HG03175 (cell line): Measurements from ENCODE around the gene DGKI.

ENCODE experiments used
- ATAC-seq: cut with Tn5 transposase; IDR thresholded peaks from one replicate; pipeline ENCODE4 v1.9.1; 2021; ENCODE audit warnings: mild to moderate bottlenecking, moderate library complexity; ENCODE audit not compliant: unreplicated experiment

DGKI gene

GRCh38 chr7:137563981-137564380, 282.8 kb downstream of the DGKI start:
- no peak for ATAC-seq

- ATAC-seq, result no peak
Observed at GRCh38 chr7:137547485-137547884, 299.3 kb downstream of the DGKI start.

GRCh38 chr7:137546671-137547070, 300.1 kb downstream of the DGKI start:
- no peak for ATAC-seq

DNA sequence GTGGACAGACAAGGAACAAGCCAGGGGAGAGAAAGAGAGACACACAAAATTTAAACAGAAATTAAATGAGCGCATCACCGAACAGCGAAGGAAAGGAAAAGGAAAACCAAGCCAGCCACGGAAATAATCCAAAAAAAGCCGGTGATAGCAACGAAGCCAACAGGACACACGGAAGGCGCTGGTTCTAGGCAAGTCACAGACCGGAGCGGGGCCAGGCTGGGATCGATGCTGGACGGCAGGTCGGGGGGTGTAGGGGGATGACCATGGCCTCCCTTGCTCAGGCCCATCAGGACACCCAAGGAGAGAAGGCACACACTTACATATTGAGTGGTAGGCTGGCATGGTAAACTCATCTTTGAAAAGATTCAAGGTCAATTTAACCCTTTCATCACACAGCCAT, 300.8 kb downstream of the DGKI start:
- ATAC-seq, result no peak

- ATAC-seq, result no peak
Observed at GRCh38 chr7:137545059-137545716, 301.6 kb downstream of the DGKI start.

GRCh38 chr7:137544453-137545058, 302.2 kb downstream of the DGKI start:
- no peak for ATAC-seq

DNA sequence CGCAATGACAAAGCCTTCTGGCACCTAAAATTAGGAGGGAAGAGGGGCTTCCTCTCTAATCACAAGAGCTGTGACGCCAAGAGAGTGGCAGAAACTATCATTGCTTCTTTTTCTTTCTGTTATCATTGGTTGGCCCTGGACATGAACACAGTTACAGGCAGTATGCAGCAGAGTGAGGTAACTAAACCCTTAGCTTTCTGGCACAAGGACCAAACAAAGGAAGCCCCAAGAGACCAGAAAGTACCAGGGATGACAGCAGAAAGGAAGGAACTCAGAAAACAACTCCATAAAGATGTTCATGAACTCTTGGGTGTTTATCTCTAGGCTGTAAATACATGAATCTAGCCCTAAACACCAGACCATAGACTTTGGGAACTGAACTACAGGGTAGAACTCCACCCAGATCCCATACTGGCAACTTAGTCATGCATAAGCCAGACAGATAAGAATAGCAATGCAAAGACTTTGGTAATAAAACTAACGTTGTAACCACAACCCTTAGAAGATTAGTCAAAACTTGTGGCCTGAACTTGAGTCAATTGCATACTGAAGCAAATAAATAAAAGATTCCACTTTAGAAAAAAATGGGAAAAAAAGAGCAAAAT, 307.6 kb downstream of the DGKI start:
- no peak for ATAC-seq

- no peak for ATAC-seq
Observed at GRCh38 chr7:137538361-137538762, 308.4 kb downstream of the DGKI start.

- ATAC-seq, result no peak
Observed at GRCh38 chr7:137535579-137535978, 311.2 kb downstream of the DGKI start.

- no peak for ATAC-seq
Observed at GRCh38 chr7:137531671-137532070, 315.1 kb downstream of the DGKI start.

GRCh38 chr7:137527634-137528033, 319.1 kb downstream of the DGKI start:
- ATAC-seq, result no peak

GRCh38 chr7:137523171-137523570, 323.6 kb downstream of the DGKI start:
- no peak for ATAC-seq

GRCh38 chr7:137521451-137521850, 325.3 kb downstream of the DGKI start:
- ATAC-seq, result no peak

- ATAC-seq, result no peak
Observed at GRCh38 chr7:137519947-137520346, 326.8 kb downstream of the DGKI start.

DNA sequence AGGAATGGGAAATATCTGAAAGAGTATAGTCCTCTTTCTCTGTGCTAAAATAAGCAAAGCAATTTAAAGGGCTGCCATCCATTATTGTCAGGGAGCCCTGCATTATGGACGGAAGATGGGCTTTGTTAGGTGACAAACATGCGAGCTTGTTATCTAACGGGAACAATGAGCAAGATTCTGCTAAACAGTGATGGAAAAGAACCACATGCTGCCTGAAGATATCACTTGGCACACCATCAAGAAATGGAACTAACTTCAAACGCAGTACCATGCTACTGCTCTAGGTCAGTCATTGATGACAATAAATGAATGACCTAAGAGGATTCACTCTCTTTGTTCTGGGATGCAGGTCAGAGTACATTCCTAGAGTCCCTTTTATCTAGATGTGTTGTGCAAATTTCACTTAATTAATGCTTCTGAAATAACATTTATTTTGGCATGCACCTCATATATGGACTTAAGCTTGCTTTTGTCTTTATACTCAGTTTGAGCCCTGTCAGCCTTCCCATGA, 327.5 kb downstream of the DGKI start:
- ATAC-seq, result no peak

DNA sequence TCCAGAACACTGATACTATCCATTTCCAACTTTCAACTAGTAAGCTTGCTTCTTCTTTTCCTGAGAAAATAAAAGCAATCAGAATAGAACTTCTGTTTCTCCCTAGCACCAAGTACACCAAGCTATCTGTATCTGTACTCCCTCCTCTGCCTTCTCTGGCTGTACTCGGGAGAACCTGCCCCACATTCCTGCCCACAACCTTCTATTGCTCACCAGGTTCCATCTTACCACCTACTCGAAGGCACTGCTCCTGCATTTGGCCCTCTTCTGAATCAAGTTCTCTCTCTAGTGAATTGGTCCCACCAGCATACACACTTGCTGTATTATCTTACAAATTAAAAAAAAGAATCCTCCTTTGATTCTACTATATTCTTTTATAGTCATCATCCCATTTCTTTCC, 333.7 kb downstream of the DGKI start:
- no peak for ATAC-seq

GRCh38 chr7:137507096-137507495, 339.7 kb downstream of the DGKI start:
- no peak for ATAC-seq

DNA sequence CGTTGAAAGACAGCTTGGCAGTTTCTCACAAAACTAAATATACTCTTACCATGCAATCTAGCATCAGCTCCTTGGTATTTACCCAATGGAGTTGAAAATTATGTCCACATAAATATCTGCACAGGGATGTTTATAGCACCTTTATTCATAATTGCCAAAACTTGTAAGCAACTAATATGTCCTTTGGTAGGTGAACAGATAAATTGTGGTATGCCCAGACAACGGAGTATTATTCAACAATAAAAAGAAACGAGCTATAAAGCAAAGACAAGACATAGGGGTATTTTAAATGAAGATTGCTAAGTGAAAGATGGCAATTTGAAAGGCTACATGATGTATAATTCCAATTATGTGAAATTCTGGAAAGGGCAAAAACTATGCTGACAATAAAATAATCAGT, 340.7 kb downstream of the DGKI start:
- ATAC-seq, result no peak

DNA sequence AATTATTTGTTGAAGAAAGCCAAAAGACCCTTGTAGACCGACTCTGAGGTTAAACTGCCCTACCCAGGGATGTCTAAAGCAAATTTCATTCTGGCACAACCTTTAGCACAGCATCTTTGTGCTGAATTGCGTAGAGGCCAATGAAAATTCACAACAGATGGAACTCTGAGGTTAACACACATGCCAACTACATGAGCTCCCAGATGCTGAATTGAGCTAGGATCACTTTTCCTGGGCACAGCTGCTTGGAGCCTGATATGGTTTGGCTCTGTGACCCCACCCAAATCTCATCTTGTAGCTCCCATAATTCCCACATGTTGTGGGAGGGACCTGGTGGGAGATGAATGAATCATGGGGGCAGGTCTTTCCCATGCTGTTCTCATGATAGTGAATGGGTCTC, 345.2 kb downstream of the DGKI start:
- ATAC-seq, result no peak

DNA sequence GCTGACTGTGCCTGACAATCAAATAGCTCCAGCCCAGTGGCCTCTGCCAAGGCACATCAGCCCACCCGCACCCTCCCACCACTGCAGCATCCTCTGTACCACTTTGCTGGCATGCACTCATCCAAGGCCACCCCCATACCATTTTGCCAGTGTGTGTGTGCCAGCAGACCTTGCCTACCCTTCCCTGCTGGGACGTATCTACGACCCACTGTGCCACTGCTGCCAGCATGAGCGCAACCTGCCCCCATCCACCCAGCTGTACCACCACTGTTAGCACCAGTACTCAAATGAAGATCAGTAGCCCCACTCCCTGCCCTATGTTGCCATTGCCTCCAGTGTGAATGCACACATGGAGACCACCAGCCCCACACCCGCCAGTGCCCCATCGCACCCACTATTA, 353.9 kb downstream of the DGKI start:
- ATAC-seq, result no peak

GRCh38 chr7:137489880-137490279, 356.9 kb downstream of the DGKI start:
- no peak for ATAC-seq

DNA sequence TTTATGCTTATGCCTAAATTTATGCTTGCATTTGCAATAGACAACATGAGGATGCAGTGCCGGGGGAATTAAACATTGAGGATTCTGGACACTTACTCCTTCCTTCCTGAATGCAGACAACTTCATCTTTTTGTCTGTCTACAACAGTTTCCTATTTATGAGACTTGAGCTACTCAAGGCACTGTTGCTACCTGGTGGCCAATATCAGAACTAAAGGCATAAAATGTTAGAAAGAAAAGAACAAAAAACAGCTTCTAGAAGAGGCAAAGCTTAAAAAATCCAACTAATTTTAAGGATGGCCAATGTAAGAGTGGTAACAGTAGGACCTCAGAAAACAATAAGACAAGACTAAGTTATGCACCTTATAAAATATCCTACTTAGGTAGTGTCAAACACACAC, 358.7 kb downstream of the DGKI start:
- no peak for ATAC-seq
